ENCODE measurements around the gene EMSY. TPM values are rescaled to one million over a fixed set of nuclear protein-coding genes. Genes with fewer than 3 reads are reported as not detected.

Gene EMSY
- polyA plus RNA-seq, 1 donor from 2014 or later: 25.0 TPM

GRCh38 chr11:76523147-76523546 is 78.3 kb downstream of the EMSY start:
- Histone ChIP-seq H3K9ac (ENCODE audit: low read length) (no peak overlapping the region), H4K20me1 (ENCODE audit: insufficient read depth) (no peaks in the 10 kb centered on the region), H3K79me2 (replicated peaks; ENCODE audit: insufficient read depth, low read length) (no peaks in the 10 kb centered on the region), H3K36me3 (ENCODE audit: insufficient read depth, low read length) (peaks cover 8% of the 10 kb centered on the region), H3K27ac (ENCODE audit: low read length) (no peak overlapping the region), H3K9me2 (ENCODE audit: insufficient read depth, low read length) (no peaks in the 10 kb centered on the region), H3K27me3 (ENCODE audit: insufficient read depth, low read depth, low read length) (no peaks in the 10 kb centered on the region), H3K9me3 (ENCODE audit: low read length) (no peaks in the 10 kb centered on the region), H2AFZ (ENCODE audit: low read depth, low read length) (no peak overlapping the region), H3F3A (ENCODE audit: insufficient read depth, low read length, poor library complexity, severe bottlenecking) (no peaks in the 10 kb centered on the region), H3K4me3 (ENCODE audit: low read length) (no peak overlapping the region), H3K4me2 (ENCODE audit: low read length) (no peak overlapping the region)
- TF ChIP-seq POLR2AphosphoS5 (IDR thresholded peaks at IDR 0.05) (no peak), TAF1 (IDR thresholded peaks at IDR 0.05; ENCODE audit: low read depth) (no peak), EP300 (conservative IDR thresholded peaks at IDR 0.05; ENCODE audit: poor library complexity, severe bottlenecking) (no peak), SMC3 (conservative IDR thresholded peaks at IDR 0.05; ENCODE audit: poor library complexity) (no peak), RAD21 (conservative IDR thresholded peaks at IDR 0.05) (no peak), CTCF (IDR thresholded peaks at IDR 0.05; ENCODE audit: poor library complexity, severe bottlenecking) (no peak), REST (IDR thresholded peaks at IDR 0.05; ENCODE audit: borderline replicate concordance) (no peak), EZH2 (IDR thresholded peaks at IDR 0.05; ENCODE audit: borderline replicate concordance, insufficient read depth, low read length, poor library complexity, severe bottlenecking) (no peak), MXI1 (conservative IDR thresholded peaks at IDR 0.05; ENCODE audit: poor library complexity, severe bottlenecking) (no peak)

- Histone ChIP-seq H3K36me3 (ENCODE audit: insufficient read depth, low read length) (peaks cover 8% of the 10 kb centered on the region), H3K4me2 (ENCODE audit: low read length) (no peak overlapping the region), H2AFZ (ENCODE audit: low read depth, low read length) (no peak overlapping the region), H3K27ac (ENCODE audit: low read length) (no peak overlapping the region), H3K79me2 (replicated peaks; ENCODE audit: insufficient read depth, low read length) (no peaks in the 10 kb centered on the region), H3K9me2 (ENCODE audit: insufficient read depth, low read length) (no peaks in the 10 kb centered on the region), H3K4me3 (ENCODE audit: low read length) (no peak overlapping the region), H4K20me1 (ENCODE audit: insufficient read depth) (no peaks in the 10 kb centered on the region), H3K27me3 (ENCODE audit: insufficient read depth, low read depth, low read length) (no peaks in the 10 kb centered on the region), H3K9ac (ENCODE audit: low read length) (no peak overlapping the region), H3F3A (ENCODE audit: insufficient read depth, low read length, poor library complexity, severe bottlenecking) (no peaks in the 10 kb centered on the region), H3K9me3 (ENCODE audit: low read length) (no peaks in the 10 kb centered on the region)
- TF ChIP-seq EZH2 (IDR thresholded peaks at IDR 0.05; ENCODE audit: borderline replicate concordance, insufficient read depth, low read length, poor library complexity, severe bottlenecking): no peak
- no peak for TF ChIP-seq MXI1 (conservative IDR thresholded peaks at IDR 0.05; ENCODE audit: poor library complexity, severe bottlenecking)
- no peak for TF ChIP-seq REST (IDR thresholded peaks at IDR 0.05; ENCODE audit: borderline replicate concordance)
- no peak for TF ChIP-seq POLR2AphosphoS5 (IDR thresholded peaks at IDR 0.05)
- TF ChIP-seq SMC3 (conservative IDR thresholded peaks at IDR 0.05; ENCODE audit: poor library complexity): no peak
- no peak for TF ChIP-seq RAD21 (conservative IDR thresholded peaks at IDR 0.05)
- TF ChIP-seq EP300 (conservative IDR thresholded peaks at IDR 0.05; ENCODE audit: poor library complexity, severe bottlenecking): no peak
- TF ChIP-seq TAF1 (IDR thresholded peaks at IDR 0.05; ENCODE audit: low read depth): no peak
Observed at GRCh38 chr11:76523786-76524436, 79.1 kb downstream of the EMSY start.
